Measurements from ENCODE around the gene GASK1A. TPM values are rescaled to one million over a fixed set of nuclear protein-coding genes. Genes with fewer than 3 reads are reported as not detected.
"Not testable (repeated sequence)": the region's sequence is repeated elsewhere in the genome, so short reads cannot be mapped to it uniquely, and the experiment has no call there.

The GASK1A gene
- total RNA-seq, 1 experiment from 2014 or later, result not detected

- no peak for DNase-seq (ENCODE audit: low spot score)
Measured at GRCh38 chr3:43031889-43032545, 52.9 kb downstream of the GASK1A start.

GRCh38 chr3:43032646-43033628, 53.8 kb downstream of the GASK1A start:
- no peak for DNase-seq (ENCODE audit: low spot score)

- DNase-seq (ENCODE audit: low spot score), result no peak
Measured at GRCh38 chr3:43034200-43034599, 55.1 kb downstream of the GASK1A start.

- no peak for DNase-seq (ENCODE audit: low spot score)
Measured at GRCh38 chr3:43034911-43035310, 55.8 kb downstream of the GASK1A start.

GRCh38 chr3:43035801-43036365, 56.8 kb downstream of the GASK1A start:
- no peak for DNase-seq (ENCODE audit: low spot score)

GRCh38 chr3:43036621-43037423, 57.7 kb downstream of the GASK1A start:
- DNase-seq (ENCODE audit: low spot score), result no peak

GRCh38 chr3:43038010-43038409, 58.9 kb downstream of the GASK1A start:
- DNase-seq (ENCODE audit: low spot score), result no peak

GRCh38 chr3:43041517-43041916, 62.4 kb downstream of the GASK1A start:
- DNase-seq (ENCODE audit: low spot score), result no peak

GRCh38 chr3:43043071-43043766, 64.1 kb downstream of the GASK1A start:
- no peak for DNase-seq (ENCODE audit: low spot score)

- no peak for DNase-seq (ENCODE audit: low spot score)
Measured at GRCh38 chr3:43043793-43044192, 64.7 kb downstream of the GASK1A start.

GRCh38 chr3:43045079-43045478, 66.0 kb downstream of the GASK1A start:
- not testable (repeated sequence) for DNase-seq (ENCODE audit: low spot score)

GRCh38 chr3:43046583-43046982, 67.5 kb downstream of the GASK1A start:
- no peak for DNase-seq (ENCODE audit: low spot score)

- no peak for DNase-seq (ENCODE audit: low spot score)
Measured at GRCh38 chr3:43048470-43048869, 69.4 kb downstream of the GASK1A start.

- DNase-seq (ENCODE audit: low spot score), result no peak
Measured at GRCh38 chr3:43053291-43053690, 74.2 kb downstream of the GASK1A start.

- DNase-seq (ENCODE audit: low spot score), result no peak
Measured at GRCh38 chr3:43054754-43055153, 75.6 kb downstream of the GASK1A start.

- DNase-seq (ENCODE audit: low spot score), result no peak
Measured at GRCh38 chr3:43055393-43055792, 76.3 kb downstream of the GASK1A start.

- DNase-seq (ENCODE audit: low spot score), result no peak
Measured at GRCh38 chr3:43055806-43056770, 77.0 kb downstream of the GASK1A start.

- DNase-seq (ENCODE audit: low spot score), result no peak
Measured at GRCh38 chr3:43059456-43059855, 80.3 kb downstream of the GASK1A start.

- no peak for DNase-seq (ENCODE audit: low spot score)
Measured at GRCh38 chr3:43061101-43061895, 82.2 kb downstream of the GASK1A start.

Data from A172 (cell line).